Tibial nerve (tissue), 4 donors: ENCODE data around the gene MYCN. TPM values are rescaled to one million over a fixed set of nuclear protein-coding genes. Genes with fewer than 3 reads are reported as not detected.
"Not testable (repeated sequence)": the region's sequence is repeated elsewhere in the genome, so short reads cannot be mapped to it uniquely, and the experiment has no call there.

Experiments used
- DNase-seq, 2 donors: peaks; one replicate each; pipeline ENCODE4 v3.0.0-alpha.2; 2019; ENCODE audit warnings: low spot score in 2 of 2
- H3K27ac ChIP-seq, 4 donors: fragments of 200-600 bp; sonication (generic) in 3 of 4; one replicate each; pipeline ENCODE4 v1.5.1; 2017 to 2019; ENCODE audit warnings: mild to moderate bottlenecking in 1 of 4
- H3K27me3 ChIP-seq, 2 donors: fragments of 200-600 bp; sonication (generic) in 1 of 2; one replicate each; pipeline versions ENCODE4 v1.5.1 to v1.6.0; 2017 to 2019
- H3K36me3 ChIP-seq, 3 donors: fragments of 200-600 bp; sonication (generic); one replicate each; pipeline ENCODE4 v1.5.1; 2018 to 2019
- H3K4me1 ChIP-seq, 4 donors: fragments of 200-600 bp; sonication (generic) in 3 of 4; one replicate each; pipeline ENCODE4 v1.5.1; 2017 to 2019
- H3K4me3 ChIP-seq, 4 donors: fragments of 200-600 bp; sonication (generic) in 3 of 4; one replicate each; pipeline ENCODE4 v1.5.1; 2017 to 2019; ENCODE audit warnings: mild to moderate bottlenecking in 1 of 4, moderate library complexity in 1 of 4
- H3K9me3 ChIP-seq, 4 donors: fragments of 200-600 bp; sonication (generic) in 3 of 4; one replicate each; pipeline ENCODE4 v1.5.1; 2017 to 2019
- CTCF ChIP-seq, 5 experiments: fragments of 200-600 bp in 3 of 5; fragments of 450-650 bp in 2 of 5; sonication (generic) in 3 of 5; IDR thresholded peaks; one replicate each; pipeline ENCODE4 v1.5.1; 2016 to 2019; ENCODE audit warnings: antibody characterized with exemption in 5 of 5, mild to moderate bottlenecking in 3 of 5, moderate library complexity in 2 of 5
- EP300 ChIP-seq, 2 donors: sonication (generic); formaldehyde crosslinking; IDR thresholded peaks; one replicate each; pipeline ENCODE4 v1.6.1; 2017; ENCODE audit warnings: antibody characterized with exemption in 2 of 2, mild to moderate bottlenecking in 1 of 2
- POLR2A ChIP-seq, 2 donors: fragments of 450-650 bp; IDR thresholded peaks; one replicate each; pipeline ENCODE4 v1.6.1; 2017; ENCODE audit warnings: antibody characterized with exemption in 2 of 2, mild to moderate bottlenecking in 2 of 2, moderate library complexity in 2 of 2
- WGBS, 2 donors: methylation state at CpG; one replicate each; pipeline ENCODE4 v1.1.5; 2018; 5-methylcytosine and 5-hydroxymethylcytosine counted together
- total RNA-seq, 4 donors: library from RNA; depleted of rRNA; stranded (reverse); fragments of >200 nt; gene quantifications; one replicate each; pipeline ENCODE4 v1.1.0, GENCODE V29; 2016

The MYCN gene
- total RNA-seq, 4 donors from 2014 or later = 4.1 to 9.9 (median 6.9) TPM

GRCh38 chr2:15920696-15921095 lies 19.7 kb upstream of the MYCN start:
- TF ChIP-seq POLR2A (IDR thresholded peaks at IDR 0.05) = no peak
- no peak for TF ChIP-seq EP300 (IDR thresholded peaks at IDR 0.05)
- no peak for TF ChIP-seq CTCF (IDR thresholded peaks at IDR 0.05)
- H3K36me3 ChIP-seq = no peaks in the 10 kb centered on the region
- H3K4me3 ChIP-seq = no peak overlapping the region
- no peaks in the 10 kb centered on the region for H3K9me3 ChIP-seq
- H3K4me1 ChIP-seq = no peaks in the 10 kb centered on the region
- no peak overlapping the region for H3K27ac ChIP-seq
- no peaks in the 10 kb centered on the region for H3K27me3 ChIP-seq
- WGBS, 2 donors = 71 to 78% methylated on average over 10 of the region's 10 CpGs
- no peak for DNase-seq

- Histone ChIP-seq H3K4me3 (no peak overlapping the region), H3K36me3 (no peaks in the 10 kb centered on the region), H3K9me3 (no peaks in the 10 kb centered on the region), H3K4me1 (no peaks in the 10 kb centered on the region), H3K27ac (no peak overlapping the region), H3K27me3 (no peaks in the 10 kb centered on the region)
- 65 to 79% methylated on average over 4 of the region's 4 CpGs for WGBS, 2 donors
- DNase-seq = no peak
- TF ChIP-seq POLR2A (IDR thresholded peaks at IDR 0.05) (no peak), CTCF (IDR thresholded peaks at IDR 0.05) (no peak), EP300 (IDR thresholded peaks at IDR 0.05) (no peak)
Observed at GRCh38 chr2:15923597-15923996, 16.8 kb upstream of the MYCN start.

- no peak for DNase-seq
- no peak overlapping the region for H3K4me3 ChIP-seq
- no peak overlapping the region for H3K27ac ChIP-seq
- H3K27me3 ChIP-seq = no peaks in the 10 kb centered on the region
- WGBS, 2 donors = 61 to 63% methylated on average over 3 of the region's 3 CpGs
- H3K9me3 ChIP-seq = no peaks in the 10 kb centered on the region
- no peaks in the 10 kb centered on the region for H3K4me1 ChIP-seq
- no peak for TF ChIP-seq CTCF (IDR thresholded peaks at IDR 0.05)
- TF ChIP-seq POLR2A (IDR thresholded peaks at IDR 0.05) = no peak
- TF ChIP-seq EP300 (IDR thresholded peaks at IDR 0.05) = no peak
- no peaks in the 10 kb centered on the region for H3K36me3 ChIP-seq
Observed at GRCh38 chr2:15925819-15926218, 14.5 kb upstream of the MYCN start.

GRCh38 chr2:15926252-15926651 lies 14.1 kb upstream of the MYCN start:
- Histone ChIP-seq H3K9me3 (no peaks in the 10 kb centered on the region), H3K4me3 (no peak overlapping the region), H3K27me3 (no peaks in the 10 kb centered on the region), H3K36me3 (no peaks in the 10 kb centered on the region), H3K27ac (no peak overlapping the region), H3K4me1 (no peaks in the 10 kb centered on the region)
- 91 to 93% methylated on average over 7 of the region's 7 CpGs for WGBS, 2 donors
- no peak for DNase-seq
- TF ChIP-seq EP300 (IDR thresholded peaks at IDR 0.05) (no peak), CTCF (IDR thresholded peaks at IDR 0.05) (no peak), POLR2A (IDR thresholded peaks at IDR 0.05) (no peak)

GRCh38 chr2:15927551-15928218 lies 12.7 kb upstream of the MYCN start:
- Histone ChIP-seq H3K4me3 (no peak overlapping the region), H3K9me3 (no peaks in the 10 kb centered on the region), H3K27ac (no peak overlapping the region), H3K27me3 (no peaks in the 10 kb centered on the region), H3K36me3 (no peaks in the 10 kb centered on the region), H3K4me1 (no peaks in the 10 kb centered on the region)
- WGBS, 2 donors = 76 to 80% methylated on average over 11 of the region's 11 CpGs
- no peak for DNase-seq
- TF ChIP-seq CTCF (IDR thresholded peaks at IDR 0.05) = no peak
- no peak for TF ChIP-seq EP300 (IDR thresholded peaks at IDR 0.05)

- H3K27ac ChIP-seq, H3K36me3 ChIP-seq, H3K4me3 ChIP-seq, H3K27me3 ChIP-seq, H3K4me1 ChIP-seq, H3K9me3 ChIP-seq, DNase-seq: not testable (repeated sequence)
- WGBS, 2 donors = 80 to 94% methylated on average over 3 of the region's 3 CpGs
Observed at GRCh38 chr2:15929008-15929407, 11.3 kb upstream of the MYCN start.
